NK-92 (cell line): ENCODE data around the gene PPCDC.
"Not testable (repeated sequence)": the region's sequence is repeated elsewhere in the genome, so short reads cannot be mapped to it uniquely, and the experiment has no call there.

Experiments used
- DNase-seq: peaks from one replicate; lab custom pipeline; 2025; ENCODE audit not compliant: unreplicated experiment; lab: John Stamatoyannopoulos, UW

Gene PPCDC

DNA sequence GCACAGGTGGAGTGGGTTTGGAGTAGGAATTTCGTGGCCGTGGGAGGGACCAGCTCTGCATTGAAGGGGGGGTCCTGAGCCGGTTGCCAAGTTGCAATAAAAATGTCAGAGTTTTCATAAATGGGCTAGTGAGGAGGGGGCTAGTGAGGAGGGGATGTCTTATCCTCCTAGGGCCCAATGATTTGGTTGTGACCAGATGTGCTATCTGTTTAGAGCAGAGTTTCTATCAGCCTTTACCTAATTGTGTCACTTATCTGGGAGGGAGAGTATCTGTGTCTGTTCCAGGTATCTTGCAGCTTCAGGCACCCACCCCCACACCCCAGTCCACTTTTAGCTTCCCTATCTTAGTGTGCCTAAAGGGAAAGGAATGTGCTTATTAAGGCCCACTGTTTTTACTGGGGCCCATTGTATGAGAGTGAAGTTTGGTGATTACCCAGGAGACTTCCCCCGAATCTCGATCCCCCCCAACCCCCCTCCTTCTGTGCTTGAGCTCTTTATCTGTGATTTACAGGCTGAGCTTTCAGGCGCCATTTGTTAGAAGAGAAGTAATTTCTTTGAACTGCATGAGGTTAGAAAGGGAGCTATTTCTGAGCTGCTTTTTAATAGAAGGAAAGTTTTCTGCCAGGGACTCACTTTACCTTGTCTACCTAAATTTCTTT is 42.6 kb downstream of the PPCDC start:
- no peak for DNase-seq

DNA sequence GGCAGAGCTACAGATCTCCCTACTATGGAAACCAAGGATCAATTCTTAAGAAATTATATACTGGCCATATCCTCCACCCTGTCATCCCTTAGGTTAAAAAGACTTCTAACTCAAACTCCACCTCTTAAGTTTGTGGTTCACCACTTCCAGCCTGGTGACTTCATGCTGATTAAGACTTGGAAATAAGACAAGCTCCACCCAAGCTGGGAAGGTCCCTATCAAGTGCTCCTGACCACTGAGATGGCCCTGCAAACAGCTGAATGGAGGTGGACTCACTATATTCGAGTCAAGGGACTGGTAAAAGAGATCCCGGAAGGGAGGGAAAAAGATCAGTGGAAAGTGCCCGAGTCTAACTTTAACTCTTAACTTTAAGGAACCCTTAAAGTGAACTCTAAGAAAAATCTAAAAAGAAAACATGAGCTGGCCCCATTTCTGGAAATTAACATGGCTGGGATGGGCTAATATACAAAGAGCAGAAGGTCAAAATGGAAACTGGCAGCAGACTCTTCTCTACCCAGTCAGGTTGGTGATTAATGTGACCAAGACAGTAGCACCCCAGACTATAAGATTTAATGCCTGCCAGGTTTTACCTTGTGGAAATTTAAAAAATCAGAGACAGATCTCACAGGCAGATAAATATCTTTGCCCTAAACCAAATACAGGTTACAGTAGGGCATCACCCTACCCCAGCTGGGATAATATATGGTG is 43.9 kb downstream of the PPCDC start:
- DNase-seq: no peak

DNA sequence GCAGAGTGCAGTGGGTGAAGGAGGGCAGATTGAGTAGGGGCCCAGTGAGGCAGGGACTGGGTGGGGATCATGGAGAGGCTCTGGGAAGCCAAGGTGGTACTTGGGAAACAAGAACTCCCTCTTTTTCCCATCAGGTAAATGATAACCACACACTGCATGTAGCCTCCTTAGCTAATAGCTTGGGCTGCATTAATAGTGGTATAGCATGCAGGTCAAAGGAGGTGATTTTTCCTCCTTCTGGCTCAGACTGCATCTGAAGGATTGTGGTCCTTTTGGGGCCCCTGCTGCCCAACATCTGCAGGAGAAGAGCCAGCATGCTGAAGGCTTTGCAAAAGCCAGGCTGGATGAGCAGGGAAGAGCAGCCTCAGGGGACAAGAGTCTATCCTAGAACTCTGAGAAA is 45.4 kb downstream of the PPCDC start:
- no peak for DNase-seq

DNA sequence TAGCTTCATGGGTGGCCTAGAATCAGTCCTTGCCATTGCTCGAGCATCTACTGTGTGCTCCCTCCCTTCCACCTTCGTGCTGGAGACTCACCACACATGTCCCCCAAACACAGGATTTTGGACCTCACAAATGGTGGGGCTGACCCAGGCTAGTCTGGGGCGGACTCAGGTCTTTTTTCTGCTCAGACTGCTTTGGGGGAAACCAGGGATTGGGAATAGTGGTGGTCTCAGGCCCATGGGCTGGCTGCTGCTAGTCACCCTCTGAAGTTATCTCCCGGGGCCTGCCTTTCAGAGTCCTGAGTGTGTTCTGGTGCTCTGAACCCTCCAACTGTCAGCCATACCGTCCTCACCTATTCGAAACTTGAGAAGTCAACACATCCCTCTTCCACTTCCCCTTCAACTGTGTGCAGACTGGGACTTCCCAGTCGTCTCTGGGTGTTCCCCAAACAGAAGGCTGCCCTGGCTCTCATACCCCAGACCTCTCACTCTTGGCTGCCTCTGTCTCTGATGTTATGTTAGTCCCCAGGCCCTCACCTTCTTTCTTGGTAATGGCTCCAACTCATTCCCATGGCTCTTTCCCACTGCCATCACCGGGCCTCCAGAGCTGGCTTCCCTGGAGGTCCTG is 46.0 kb downstream of the PPCDC start:
- no peak for DNase-seq

GRCh38 chr15:75070674-75071073 is 47.3 kb downstream of the PPCDC start:
- no peak for DNase-seq

DNA sequence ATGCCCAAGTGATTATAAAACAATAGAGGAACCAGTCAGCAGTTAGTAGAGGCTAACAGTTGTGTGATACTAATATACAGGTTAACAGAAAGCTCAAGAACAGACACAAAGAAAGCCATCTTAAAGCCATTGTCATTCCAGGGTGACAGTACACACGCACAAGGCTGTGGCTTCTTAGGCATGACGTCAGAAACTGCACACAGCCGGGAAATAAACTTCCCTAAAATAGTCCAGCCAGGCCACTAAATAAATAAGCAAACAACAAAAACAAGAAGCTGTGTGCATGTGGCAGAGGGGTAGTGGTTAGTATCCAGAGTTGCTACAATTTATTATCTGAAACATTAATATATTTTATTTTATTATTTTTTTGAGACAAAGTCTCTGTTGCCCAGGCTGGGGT is 49.8 kb downstream of the PPCDC start:
- DNase-seq: no peak

GRCh38 chr15:75076277-75076676 is 52.9 kb downstream of the PPCDC start:
- DNase-seq: no peak

DNA sequence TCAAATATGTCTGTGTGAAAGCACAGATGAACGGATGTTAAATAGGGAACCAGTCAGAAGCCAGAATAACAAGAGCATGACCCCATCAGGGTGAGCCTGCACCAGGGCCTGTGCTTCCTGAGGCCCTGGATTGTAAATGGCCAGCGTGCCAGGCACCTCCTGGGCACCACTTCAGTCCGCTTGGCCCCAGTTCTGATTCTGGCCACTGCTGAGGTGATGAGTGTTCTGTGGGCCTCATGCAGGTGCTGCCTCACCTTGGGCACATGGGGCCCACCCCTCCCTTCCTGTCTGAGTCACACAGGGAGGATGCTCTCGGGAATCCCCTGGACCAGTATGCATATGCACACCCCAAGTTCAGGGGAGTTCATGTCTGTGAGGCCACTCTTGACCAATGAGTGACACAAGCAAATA is 54.2 kb downstream of the PPCDC start:
- DNase-seq: not testable (repeated sequence)

DNA sequence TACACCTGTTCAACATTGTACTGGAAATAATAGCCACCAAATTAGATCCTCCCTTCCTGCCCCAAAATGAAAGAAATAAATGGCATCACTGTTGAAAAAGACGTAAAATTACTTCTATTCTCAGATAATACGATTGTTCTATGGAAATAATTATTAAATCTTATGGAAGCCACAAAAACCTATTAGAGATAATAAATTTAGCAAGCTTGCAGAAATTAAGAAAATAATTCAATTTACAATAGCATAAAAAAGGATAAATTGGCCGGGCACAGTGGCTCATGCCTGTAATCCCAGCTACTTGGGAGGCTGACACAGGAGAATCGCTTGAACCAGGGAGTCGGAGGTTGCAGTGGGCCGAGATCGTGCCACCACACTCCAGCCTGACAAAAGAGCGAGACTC is 57.8 kb downstream of the PPCDC start:
- DNase-seq: no peak

DNA sequence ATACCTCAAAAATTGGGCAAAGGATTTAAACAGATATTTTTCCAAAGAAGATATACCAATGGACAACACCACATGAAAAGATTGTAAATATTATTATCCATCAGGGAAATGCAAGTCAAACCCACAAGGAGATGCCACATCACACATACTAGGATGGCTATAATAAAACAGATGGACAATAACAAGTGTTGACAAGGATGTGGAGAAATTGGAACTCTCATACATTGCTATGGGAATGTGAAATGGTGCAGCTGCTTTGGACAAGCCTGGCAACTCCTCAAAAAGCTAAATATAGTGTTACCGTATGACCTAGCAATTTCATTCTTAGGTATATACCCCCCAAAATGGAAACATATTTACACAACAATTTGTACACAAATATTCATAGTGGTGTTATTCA is 59.3 kb downstream of the PPCDC start:
- DNase-seq: no peak

GRCh38 chr15:75085708-75086107 is 62.3 kb downstream of the PPCDC start:
- not testable (repeated sequence) for DNase-seq

GRCh38 chr15:75089456-75090387 is 66.3 kb downstream of the PPCDC start:
- no peak for DNase-seq

- no peak for DNase-seq
These were observed 67.0 kb downstream of the PPCDC start for GRCh38 chr15:75090388-75090734.

GRCh38 chr15:75091814-75092213 is 68.4 kb downstream of the PPCDC start:
- no peak for DNase-seq

DNA sequence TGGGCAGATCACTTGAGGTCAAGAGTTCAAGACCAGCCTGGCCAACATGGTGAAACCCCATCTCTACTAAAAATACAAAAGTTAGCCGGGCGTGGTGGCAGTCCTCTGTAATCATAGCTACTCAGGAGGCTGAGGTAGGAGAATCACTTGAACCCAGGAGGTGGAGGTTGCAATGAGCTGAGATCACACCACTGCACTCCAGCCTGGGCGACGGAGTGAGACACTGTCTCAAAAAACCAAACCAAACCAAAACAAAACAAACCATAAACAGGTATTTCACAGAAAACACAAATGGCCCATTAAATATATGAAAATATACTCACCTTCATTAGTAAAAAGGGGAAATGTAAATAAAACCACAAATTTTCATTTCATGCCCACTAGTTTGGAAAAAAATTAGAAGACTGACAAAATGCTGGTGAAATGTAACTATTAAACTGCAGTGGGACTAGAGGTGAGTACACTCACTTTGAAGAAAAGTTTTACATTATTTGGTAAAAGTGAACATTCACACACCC is 71.6 kb downstream of the PPCDC start:
- not testable (repeated sequence) for DNase-seq

GRCh38 chr15:75095594-75095993 is 72.2 kb downstream of the PPCDC start:
- DNase-seq: no peak

DNA sequence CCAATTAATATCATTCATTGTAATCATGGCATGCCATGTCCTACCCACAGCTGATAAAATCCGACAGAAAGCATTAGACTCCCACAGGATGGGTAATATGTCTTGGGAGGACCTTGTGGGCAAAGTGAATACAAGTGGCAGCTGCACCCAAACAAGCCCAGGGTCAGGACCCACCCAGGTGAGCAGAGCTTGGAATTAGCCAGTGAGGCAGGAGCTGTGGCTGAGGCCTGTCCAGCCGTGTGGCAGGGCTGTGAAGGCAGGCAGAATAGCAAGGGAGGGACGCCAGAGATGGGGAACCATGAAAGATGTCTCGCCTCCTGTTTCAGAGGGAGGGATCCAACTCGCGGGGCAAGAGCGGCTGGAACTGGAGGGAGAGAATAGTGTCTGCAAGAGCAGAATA is 74.5 kb downstream of the PPCDC start:
- no peak for DNase-seq

- no peak for DNase-seq
These were observed 75.0 kb downstream of the PPCDC start for GRCh38 chr15:75098404-75098803.
